Glomerular endothelial cell (primary cell): ENCODE results near the gene FKBP6. TPM values are rescaled to one million over a fixed set of nuclear protein-coding genes. Genes with fewer than 3 reads are reported as not detected.
"Not testable (repeated sequence)": the region's sequence is repeated elsewhere in the genome, so short reads cannot be mapped to it uniquely, and the experiment has no call there.

Experiments used
- DNase-seq: peaks from one replicate; pipeline ENCODE4 v3.0.0-alpha.2; 2011; ENCODE audit warnings: low read depth, low spot score; ENCODE audit errors: extremely low read depth
- total RNA-seq: library from RNA; depleted of rRNA; stranded (reverse); fragments of >200 nt; gene quantifications from 2 replicates; pipeline ENCODE4 v1.2.3, GENCODE V29; 2015

FKBP6 gene
- not detected in 2 replicates for total RNA-seq

GRCh38 chr7:73327922-73328321 lies at the start of gene FKBP6, which contains the start of gene TRIM50:
Gene FKBP6, plus strand, starts transcription at chr7:73328161. Its CDS starts 268 bp downstream, at chr7:73328429.
Gene TRIM50, minus strand, starts transcription at chr7:73328082. Its CDS starts 3,295 bp downstream, at chr7:73324787.
- DNase-seq = not testable (repeated sequence)

- DNase-seq = not testable (repeated sequence)
Observed at GRCh38 chr7:73297235-73297634, 30.7 kb upstream of the FKBP6 start.

DNA sequence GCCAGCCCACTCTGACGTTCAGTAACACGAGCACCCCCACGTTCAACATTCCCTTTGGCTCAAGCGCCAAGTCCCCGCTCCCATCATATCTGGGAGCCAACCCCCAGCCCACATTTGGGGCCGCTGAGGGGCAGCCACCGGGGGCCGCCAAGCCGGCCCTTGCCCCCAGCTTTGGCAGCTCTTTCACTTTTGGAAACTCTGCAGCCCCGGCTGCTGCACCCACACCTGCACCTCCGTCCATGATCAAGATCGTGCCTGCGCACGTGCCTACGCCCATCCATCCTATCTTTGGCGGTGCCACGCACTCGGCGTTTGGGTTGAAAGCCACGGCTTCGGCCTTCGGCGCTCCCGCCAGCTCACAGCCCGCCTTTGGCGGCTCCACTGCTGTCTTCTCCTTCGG lies 30.3 kb upstream of the FKBP6 start:
- not testable (repeated sequence) for DNase-seq

- DNase-seq = not testable (repeated sequence)
Observed at GRCh38 chr7:73299812-73300211, 28.1 kb upstream of the FKBP6 start.

- not testable (repeated sequence) for DNase-seq
Observed at GRCh38 chr7:73301108-73301507, 26.9 kb upstream of the FKBP6 start.

DNA sequence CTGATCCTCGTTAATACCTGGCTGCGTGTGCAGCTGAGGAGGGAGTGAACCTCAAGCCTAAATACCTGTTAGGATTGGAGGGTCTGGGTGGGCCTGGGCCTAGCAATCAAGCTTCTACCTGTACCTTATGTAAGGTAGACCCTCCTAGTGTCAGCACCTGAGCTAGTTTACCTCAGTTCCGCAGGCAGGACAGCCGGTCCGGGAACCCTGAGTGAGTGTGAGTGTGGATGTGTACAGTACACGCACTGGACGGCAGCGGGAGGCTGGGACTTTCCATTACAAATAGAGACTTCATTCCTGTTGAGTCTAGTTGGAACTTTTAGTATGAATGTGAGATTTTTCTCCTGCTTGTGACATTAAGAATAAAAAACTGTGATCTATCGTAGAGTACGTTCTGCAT lies 25.1 kb upstream of the FKBP6 start:
- DNase-seq = not testable (repeated sequence)

GRCh38 chr7:73303546-73303945 lies 24.4 kb upstream of the FKBP6 start:
- no peak for DNase-seq

DNA sequence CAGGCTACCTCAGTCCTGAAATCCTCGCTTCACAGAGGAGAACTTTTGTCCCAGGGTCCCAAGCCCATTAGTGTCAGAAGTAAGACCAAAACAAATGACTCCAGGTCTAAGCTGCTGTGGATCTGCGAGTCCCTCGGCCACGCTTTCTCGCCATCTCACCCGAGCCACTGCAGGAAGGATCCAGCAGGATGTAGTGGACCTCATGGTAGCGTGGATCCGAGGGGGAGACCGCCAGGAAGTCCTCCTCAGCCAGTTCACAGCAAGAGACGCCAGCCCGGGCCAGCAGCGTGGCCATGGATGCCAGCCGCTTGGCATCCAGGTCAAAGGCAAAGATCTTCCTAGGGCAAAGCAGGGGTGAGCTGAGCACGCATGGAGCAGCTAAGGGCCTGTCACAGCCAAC lies 23.9 kb upstream of the FKBP6 start:
- DNase-seq = no peak

- DNase-seq = not testable (repeated sequence)
Observed at GRCh38 chr7:73304612-73305387, 23.2 kb upstream of the FKBP6 start.

DNA sequence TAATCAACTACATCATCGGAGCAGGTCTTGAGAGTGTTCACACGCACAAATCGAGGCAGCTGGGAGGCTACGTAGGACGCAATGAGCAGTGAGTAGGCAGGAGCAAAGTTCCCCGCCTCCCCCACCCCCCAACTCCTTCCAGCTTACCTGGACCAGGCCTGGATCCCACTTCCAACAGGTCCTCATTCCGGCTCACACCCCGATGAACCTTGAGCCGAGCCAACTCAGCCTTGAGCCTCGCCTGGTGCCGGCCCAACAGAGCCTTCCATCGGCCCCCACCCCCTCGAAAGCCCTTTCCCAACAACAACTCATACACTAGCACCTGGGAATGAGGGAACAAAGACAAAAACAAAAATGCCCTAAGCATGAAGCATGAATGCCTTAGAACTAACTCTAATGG lies 20.5 kb upstream of the FKBP6 start:
- no peak for DNase-seq

GRCh38 chr7:73308074-73308664 lies 19.8 kb upstream of the FKBP6 start:
- DNase-seq = no peak

DNA sequence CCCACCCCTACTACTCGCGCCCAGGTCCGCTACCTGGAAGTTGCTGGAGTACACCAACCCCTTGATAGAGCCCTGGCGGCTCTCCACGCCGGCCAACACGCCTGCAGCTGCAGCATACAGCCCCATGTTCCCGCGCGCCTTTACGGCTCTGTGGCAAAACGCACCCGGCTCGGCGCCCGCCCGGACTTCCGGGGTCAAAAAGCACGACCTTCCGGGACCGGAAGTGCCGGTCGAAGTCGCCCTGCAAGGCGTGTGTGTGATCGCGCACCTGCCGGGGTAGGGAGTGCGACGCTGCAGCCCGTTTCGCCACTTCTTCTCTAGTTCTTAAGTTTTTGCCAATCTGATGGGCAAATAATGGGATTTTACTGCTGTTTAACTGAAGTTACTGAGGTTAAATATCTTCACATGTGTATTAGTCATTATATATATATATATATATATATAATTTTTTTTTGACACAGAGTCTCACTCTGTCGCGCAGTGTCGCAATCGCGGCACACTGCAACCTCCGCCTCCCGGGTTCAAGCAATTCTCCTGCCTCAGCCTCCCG lies 19.2 kb upstream of the FKBP6 start, which contains the start of gene NSUN5:
NSUN5 (minus strand) TSS at position 162 of the 550 bp plus-strand sequence; CDS start at position 126, 36 bp downstream.
- no peak for DNase-seq

- not testable (repeated sequence) for DNase-seq
Observed at GRCh38 chr7:73311421-73311820, 16.5 kb upstream of the FKBP6 start.

GRCh38 chr7:73312831-73313520 lies 15.0 kb upstream of the FKBP6 start:
- no peak for DNase-seq

DNA sequence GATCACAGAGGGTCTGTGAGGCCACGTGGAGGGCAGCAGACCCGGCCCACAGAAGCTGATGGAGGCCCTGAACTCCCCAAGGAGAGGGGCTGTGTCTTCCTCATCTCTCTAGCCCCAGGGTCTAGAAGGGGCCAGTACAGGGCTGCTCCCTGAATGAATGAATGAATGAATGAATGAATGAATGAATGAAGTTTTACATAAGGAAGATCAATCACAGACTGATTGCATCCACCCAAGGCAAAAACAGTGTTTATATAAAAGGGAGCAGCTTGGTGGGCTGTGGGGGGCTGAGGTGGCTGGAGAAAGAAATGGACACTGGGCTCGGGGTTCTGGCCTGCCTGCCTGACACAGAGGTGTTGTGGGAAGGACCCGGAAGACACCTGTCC lies 14.4 kb upstream of the FKBP6 start:
- no peak for DNase-seq

DNA sequence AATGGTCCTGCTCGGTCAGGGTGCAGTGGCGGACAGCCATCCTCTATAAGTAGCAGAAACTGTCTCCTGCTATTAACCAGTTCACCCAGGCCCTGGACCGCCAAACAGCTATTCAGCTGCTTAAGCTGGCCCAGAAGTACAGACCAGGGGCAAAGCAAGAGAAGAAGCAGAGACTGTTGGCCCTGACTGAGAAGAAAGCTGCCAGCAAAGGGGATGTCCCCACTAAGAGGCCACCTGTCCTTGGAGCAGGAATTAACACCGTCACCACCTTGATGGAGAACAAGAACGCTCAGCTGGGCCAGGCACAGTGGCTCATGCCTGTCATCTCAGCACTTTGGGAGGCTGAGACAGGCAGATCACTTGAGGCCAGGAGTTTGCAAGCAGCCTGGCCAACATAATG lies 13.7 kb upstream of the FKBP6 start:
- DNase-seq = no peak

GRCh38 chr7:73316521-73316920 lies 11.4 kb upstream of the FKBP6 start:
- DNase-seq = no peak

- DNase-seq = not testable (repeated sequence)
Observed at GRCh38 chr7:73318656-73319204, 9.2 kb upstream of the FKBP6 start.

- DNase-seq = not testable (repeated sequence)
Observed at GRCh38 chr7:73319541-73319940, 8.4 kb upstream of the FKBP6 start.

- DNase-seq = not testable (repeated sequence)
Observed at GRCh38 chr7:73320009-73320408, 8.0 kb upstream of the FKBP6 start.
